ENCODE results near the gene ZNF581. TPM values are rescaled to one million over a fixed set of nuclear protein-coding genes. Genes with fewer than 3 reads are reported as not detected.

Gene ZNF581
- total RNA-seq, 4 donors from 2014 or later, result 11.1 to 23.9 (median 15.8) TPM

DNA sequence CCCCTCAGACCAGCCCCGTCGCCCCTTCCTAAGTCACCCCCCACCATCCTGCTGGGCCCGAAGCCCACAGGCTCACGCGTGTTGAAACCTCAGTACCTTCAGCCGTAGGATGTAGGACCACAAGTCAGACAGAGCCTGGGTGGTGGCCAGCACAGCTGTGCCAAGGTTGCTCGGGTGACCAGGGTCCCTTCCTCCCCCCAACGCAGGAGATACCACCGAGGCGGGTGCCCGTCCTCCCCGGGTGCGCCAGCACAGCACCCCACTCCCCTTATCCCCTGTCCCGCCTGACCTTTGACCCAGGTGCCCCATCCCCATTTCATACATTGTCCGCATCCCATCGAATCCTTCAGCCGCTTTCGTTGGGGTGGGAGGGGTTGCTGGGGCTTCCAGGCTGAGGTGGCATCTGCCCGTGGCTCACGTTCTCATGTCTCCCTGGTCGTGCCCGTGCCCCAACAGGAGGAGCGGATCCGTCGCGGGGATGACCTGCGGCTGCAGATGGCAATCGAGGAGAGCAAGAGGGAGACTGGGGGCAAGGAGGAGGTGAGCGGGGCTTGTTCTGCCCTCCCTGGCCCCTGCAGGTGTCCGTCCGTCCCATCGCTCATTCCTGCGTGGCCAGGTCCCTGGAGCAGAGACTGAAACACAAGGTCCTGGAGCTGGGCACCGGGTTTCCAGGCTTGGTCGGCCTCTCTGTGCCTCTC, 46.1 kb downstream of the ZNF581 start:
- H3K27ac ChIP-seq, result no peak overlapping the region
- H3K36me3 ChIP-seq, result peaks cover 74 to 76% of the 10 kb centered on the region in 2 donors
- H3K4me3 ChIP-seq (replicated peaks in 1 of 3), result no peak overlapping the region
- no peaks in the 10 kb centered on the region for H3K9me3 ChIP-seq
- TF ChIP-seq, protein P1, sequence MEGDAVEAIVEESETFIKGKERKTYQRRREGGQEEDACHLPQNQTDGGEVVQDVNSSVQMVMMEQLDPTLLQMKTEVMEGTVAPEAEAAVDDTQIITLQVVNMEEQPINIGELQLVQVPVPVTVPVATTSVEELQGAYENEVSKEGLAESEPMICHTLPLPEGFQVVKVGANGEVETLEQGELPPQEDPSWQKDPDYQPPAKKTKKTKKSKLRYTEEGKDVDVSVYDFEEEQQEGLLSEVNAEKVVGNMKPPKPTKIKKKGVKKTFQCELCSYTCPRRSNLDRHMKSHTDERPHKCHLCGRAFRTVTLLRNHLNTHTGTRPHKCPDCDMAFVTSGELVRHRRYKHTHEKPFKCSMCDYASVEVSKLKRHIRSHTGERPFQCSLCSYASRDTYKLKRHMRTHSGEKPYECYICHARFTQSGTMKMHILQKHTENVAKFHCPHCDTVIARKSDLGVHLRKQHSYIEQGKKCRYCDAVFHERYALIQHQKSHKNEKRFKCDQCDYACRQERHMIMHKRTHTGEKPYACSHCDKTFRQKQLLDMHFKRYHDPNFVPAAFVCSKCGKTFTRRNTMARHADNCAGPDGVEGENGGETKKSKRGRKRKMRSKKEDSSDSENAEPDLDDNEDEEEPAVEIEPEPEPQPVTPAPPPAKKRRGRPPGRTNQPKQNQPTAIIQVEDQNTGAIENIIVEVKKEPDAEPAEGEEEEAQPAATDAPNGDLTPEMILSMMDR (IDR thresholded peaks at IDR 0.05), result no peak
- no peak for TF ChIP-seq POLR2A (IDR thresholded peaks at IDR 0.05)
- H3K4me1 ChIP-seq, result no peaks in the 10 kb centered on the region
- H3K27me3 ChIP-seq, result no peaks in the 10 kb centered on the region
- WGBS, 2 donors, result 94 to 96% methylated on average over 35 of the region's 35 CpGs
- DNase-seq, result no peak
- intact Hi-C loops (cut with DNase I), result no loop called here

DNA sequence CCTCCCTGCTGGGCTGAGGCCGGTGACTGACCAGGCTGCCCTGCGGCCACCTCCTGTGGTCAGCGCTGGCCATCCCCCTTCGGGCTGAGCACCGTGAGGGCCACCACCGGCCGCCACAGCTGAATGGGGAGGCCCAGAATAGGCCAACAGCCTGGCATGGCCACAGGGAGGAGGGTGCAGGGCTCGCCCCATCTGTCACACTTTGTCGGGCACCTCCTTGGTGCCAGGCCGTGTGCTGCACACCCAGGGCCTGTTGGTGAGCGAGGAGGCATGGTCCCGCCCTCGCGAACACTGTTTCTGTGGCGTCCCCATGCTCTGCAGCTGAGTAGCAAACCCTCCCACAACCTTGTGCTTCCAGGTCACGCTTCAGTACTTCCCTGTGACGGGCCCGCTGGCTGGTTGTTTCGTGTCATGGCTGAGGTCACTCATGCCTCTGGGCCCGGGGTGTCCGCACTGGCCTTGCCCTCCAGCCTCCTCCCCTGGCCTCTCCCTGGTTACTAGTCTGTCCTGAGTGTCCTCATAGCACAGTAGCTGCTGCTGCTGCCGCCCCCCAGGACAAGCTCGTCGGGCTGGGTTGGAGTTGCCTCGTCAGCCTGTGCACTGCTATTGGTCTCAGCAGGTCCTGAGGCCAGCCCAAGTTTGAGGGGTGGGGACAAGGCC, 46.8 kb downstream of the ZNF581 start:
- Histone ChIP-seq H3K27me3 (no peaks in the 10 kb centered on the region), H3K36me3 (peaks cover 75 to 77% of the 10 kb centered on the region in 2 donors), H3K27ac (no peak overlapping the region), H3K4me1 (no peaks in the 10 kb centered on the region), H3K4me3 (replicated peaks in 1 of 3) (no peak overlapping the region), H3K9me3 (no peaks in the 10 kb centered on the region)
- intact Hi-C loops (cut with DNase I), result no loop called here
- 88 to 93% methylated on average over 5 to 18 of the region's 25 CpGs for WGBS, 2 donors
- no peak for TF ChIP-seq POLR2A (IDR thresholded peaks at IDR 0.05)
- TF ChIP-seq, protein P1 (IDR thresholded peaks at IDR 0.05), result no peak
- DNase-seq, result no peak

DNA sequence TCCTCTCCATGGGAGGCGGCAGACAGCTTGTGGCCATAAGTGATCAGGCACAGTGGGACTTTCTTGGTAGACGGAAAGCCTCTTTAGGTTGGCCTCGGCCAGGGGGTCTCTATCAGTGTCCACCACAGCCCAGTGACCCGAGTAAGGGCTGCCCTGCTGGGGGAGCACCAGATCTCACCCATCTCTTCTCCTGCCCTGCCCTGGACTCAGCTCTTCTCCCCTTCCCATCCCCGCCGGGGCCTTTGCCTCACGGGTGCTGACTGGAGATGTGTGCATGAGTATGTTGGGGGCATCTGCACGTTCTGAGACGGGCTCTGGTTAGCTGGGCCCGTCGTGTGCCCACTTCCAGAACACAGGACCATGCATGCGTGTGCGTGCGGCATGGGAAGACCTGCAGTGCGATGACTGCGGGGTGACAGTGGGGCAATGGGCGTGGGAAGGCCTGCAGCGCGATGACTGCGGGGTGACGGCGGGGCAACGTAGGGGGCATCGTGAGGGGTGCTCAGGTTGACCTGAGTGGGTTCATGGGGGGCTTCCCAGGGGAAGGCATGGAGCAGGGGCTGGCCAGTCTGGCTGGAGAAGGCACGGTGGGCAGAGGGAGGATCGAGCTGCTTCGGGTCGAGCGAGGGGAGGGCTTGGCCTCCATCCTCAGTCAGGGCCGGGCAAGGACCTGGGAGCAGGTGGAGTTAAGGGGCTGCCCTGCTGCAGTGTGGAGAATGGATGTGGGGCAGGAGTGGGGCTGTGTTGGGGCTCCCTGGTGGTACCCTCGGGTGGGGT, 47.5 kb downstream of the ZNF581 start:
- no peak for DNase-seq
- no peaks in the 10 kb centered on the region for H3K27me3 ChIP-seq

DNA sequence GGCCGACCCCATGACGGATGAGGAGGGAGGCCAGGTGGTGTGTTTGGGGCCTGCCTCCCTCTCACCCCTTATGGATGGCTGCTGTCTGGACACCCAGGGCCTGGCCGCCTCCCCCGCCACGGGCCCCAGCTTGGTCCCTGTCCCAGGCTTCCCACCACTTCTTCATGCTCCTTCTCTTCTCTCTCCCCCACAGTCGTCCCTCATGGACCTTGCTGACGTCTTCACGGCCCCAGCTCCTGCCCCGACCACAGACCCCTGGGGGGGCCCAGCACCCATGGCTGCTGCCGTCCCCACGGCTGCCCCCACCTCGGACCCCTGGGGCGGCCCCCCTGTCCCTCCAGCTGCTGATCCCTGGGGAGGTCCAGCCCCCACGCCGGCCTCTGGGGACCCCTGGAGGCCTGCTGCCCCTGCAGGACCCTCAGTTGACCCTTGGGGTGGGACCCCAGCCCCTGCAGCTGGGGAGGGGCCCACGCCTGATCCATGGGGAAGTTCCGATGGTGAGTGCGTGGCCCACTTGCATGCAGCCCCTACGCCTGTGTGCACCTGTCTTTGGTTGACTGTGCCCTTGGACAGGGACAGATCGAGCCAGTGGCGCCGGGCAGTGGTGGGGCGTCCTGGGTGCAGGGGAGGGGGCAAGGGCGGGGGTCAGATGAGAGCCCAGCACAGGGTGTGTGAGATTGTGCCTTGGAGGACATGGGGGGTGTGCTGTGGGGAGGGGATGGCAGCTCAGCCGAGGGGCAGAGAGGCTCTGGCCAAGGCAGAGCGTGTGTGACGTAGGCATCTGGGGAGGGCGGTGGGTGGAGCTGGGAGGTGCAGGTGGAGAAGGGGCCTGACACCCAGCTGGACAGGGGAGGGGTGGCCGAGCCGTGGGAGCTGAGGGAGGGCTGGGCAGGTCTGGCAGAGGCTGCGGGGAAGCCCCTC, 48.4 kb downstream of the ZNF581 start:
- intact Hi-C loops (cut with DNase I), result no loop called here
- no peaks in the 10 kb centered on the region for H3K9me3 ChIP-seq
- no peaks in the 10 kb centered on the region for H3K4me1 ChIP-seq
- no peak overlapping the region for H3K27ac ChIP-seq
- TF ChIP-seq, protein P1 (IDR thresholded peaks at IDR 0.05), result no peak
- no peak for TF ChIP-seq POLR2A (IDR thresholded peaks at IDR 0.05)
- no peak for DNase-seq
- 95% methylated on average over 30 to 31 of the region's 31 CpGs for WGBS, 2 donors
- no peak overlapping the region for H3K4me3 ChIP-seq (replicated peaks in 1 of 3)
- no peaks in the 10 kb centered on the region for H3K27me3 ChIP-seq
- peaks cover 80 to 83% of the 10 kb centered on the region in 2 donors for H3K36me3 ChIP-seq

More for the DNA sequence above, 47.5 kb downstream of the ZNF581 start:
- no peaks in the 10 kb centered on the region for H3K4me1 ChIP-seq
- whole genome bisulfite sequencing, 2 donors, result 94 to 96% methylated on average over 27 to 29 of the region's 31 CpGs
- no peak overlapping the region for H3K27ac ChIP-seq
- no peak for TF ChIP-seq POLR2A (IDR thresholded peaks at IDR 0.05)
- TF ChIP-seq, protein P1 (IDR thresholded peaks at IDR 0.05), result no peak
- H3K36me3 ChIP-seq, result peaks cover 75 to 77% of the 10 kb centered on the region in 2 donors
- intact Hi-C loops (cut with DNase I), result no loop called here
- no peaks in the 10 kb centered on the region for H3K9me3 ChIP-seq
- no peak overlapping the region for H3K4me3 ChIP-seq (replicated peaks in 1 of 3)

Data from thyroid gland (tissue), 4 donors.